Activated CD4-positive, alpha-beta T cell treated with anti-CD3 and anti-CD28 coated beads, Interleukin-2, amount 50 U/mL, for 24 hours (primary cell): ENCODE measurements around the gene N4BP2L2.

Experiments used
- DNase-seq, 2 donors: peaks; one replicate each; pipeline ENCODE4 v3.0.0-alpha.2; 2020; ENCODE audit warnings: low read depth in 1 of 2, low spot score in 1 of 2

Gene N4BP2L2

DNA sequence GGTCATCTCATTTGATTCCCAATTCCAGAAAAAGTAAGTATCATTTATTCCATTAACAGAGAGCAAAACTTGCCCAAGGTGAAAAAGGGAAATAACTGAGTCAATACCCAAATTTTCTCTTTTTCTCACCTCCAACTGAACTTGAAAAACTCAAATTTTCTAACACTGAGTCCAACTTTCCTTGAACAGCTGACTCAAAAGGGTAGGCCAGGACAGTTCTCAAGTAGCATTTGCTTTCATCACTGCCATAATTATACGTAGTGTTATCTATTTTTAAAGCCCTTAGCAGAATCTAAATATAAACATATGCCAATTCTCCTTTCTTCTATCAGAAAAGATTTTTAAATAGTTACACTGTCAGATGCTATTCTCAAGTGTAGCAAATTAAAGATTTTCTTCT is 3.5 kb downstream of the N4BP2L2 start:
- no peak for DNase-seq

DNA sequence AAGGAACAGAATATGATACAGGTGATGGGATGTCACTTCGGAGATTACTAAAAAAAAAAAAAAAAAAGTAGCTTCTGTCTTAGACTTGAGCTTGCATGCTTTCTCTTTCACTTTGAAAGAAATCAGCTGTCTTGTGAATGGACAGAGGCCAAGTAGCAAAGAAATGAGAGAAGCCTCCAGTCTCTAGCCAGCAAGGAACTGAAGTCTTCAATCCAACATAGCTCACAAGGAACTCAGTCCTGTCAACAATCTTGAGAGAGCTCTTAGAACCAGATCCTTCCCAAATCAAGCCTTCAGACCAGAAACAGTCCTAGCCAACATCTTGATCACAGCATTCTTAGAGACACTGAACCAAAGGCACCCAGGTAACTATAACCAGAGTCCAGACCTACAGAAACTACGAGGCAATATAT is 7.7 kb downstream of the N4BP2L2 start:
- DNase-seq, result no peak

GRCh38 chr13:32528358-32528757 is 10.2 kb downstream of the N4BP2L2 start:
- no peak for DNase-seq

DNA sequence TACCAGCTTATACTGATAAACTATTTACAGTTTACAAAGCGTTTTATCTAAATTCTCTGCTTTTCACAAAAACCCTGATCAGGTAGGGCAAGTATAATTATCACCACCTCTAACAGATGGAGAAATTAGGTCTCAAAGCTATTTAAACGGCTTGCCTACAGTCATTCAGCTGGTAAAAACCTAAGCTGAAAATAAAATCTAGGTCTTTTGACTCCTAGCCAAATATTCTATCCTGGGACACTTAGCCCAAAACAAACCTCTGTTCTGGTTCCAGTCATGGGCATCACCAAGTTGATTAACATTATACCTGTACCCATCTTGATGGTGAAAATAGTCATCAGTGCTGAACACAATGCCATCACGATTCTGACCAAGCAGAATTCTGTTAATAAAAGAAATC is 11.4 kb downstream of the N4BP2L2 start:
- DNase-seq, result no peak

DNA sequence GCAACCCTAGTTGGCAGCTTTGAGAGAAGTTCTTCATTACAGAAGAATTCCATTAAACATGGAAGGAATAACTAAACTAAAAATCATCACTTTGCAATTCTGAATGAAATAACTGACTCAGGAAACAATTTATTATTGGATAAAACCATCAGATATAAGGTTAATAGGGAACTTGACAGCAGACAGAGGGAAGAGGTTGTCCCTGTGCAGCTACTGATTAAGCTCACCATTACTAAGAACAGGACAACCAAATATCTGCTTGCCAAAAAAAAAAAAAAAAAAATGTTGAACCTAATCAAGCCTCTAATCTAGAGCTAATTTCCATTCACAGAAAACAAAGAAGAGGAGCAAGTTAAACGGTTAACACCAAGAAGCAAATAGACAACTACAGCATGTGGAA is 12.8 kb downstream of the N4BP2L2 start:
- no peak for DNase-seq

GRCh38 chr13:32515246-32515645 is 23.3 kb downstream of the N4BP2L2 start:
- no peak for DNase-seq

DNA sequence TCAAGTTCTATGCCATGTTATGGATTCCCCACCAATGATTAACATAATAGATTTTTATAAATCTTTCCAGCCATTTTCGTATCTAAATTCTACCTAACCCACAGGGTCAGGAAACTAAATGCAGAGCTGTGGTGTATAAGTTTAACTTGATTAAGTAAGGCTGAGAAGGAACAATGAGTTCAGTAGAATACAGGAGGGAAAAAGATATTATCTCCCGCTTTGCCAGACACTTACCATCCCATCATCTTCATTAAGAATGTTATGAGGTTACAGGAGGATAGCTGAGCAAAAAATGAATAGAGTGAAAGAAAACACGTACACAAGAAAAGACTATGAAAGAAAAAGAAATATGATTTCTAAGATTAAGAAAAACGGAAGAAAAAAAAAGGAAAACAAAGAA is 27.1 kb downstream of the N4BP2L2 start:
- DNase-seq, result no peak

- DNase-seq, result no peak
Observed at GRCh38 chr13:32504876-32505275, 33.7 kb downstream of the N4BP2L2 start.

GRCh38 chr13:32504263-32504662 is 34.3 kb downstream of the N4BP2L2 start:
- DNase-seq, result no peak

GRCh38 chr13:32503727-32504126 is 34.9 kb downstream of the N4BP2L2 start:
- DNase-seq, result no peak

GRCh38 chr13:32501064-32501463 is 37.5 kb downstream of the N4BP2L2 start:
- no peak for DNase-seq

DNA sequence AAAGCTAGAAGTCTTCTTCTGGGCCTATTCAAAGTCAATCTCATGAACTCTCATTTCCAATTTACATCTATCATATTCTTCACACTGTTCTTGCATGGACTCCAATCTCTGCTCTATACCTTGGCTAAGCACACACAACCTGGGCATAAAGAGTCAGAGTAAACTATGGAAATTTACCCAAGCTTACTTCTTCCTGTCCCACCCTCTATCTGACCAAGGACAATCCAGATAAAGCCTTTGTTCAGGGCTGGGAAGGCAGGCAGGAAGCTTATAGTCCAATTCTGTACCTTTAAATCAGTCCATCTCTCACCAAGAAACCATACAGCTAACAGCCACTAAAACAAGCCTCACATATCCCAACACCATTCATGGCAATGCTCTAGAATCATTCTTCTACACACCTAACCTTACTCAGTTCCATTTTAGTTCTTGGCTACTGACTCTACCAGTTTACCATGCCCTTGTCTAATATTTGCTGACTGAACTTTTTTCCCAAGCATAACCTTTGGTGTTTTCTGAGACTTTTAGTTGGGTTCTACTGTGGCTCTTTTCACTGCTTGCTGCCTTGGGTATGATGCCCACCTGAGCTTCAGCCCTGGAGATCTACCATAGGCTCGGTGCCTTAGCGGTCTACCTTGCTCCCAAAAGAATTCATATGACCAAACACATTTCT is 38.9 kb downstream of the N4BP2L2 start:
- no peak for DNase-seq

DNA sequence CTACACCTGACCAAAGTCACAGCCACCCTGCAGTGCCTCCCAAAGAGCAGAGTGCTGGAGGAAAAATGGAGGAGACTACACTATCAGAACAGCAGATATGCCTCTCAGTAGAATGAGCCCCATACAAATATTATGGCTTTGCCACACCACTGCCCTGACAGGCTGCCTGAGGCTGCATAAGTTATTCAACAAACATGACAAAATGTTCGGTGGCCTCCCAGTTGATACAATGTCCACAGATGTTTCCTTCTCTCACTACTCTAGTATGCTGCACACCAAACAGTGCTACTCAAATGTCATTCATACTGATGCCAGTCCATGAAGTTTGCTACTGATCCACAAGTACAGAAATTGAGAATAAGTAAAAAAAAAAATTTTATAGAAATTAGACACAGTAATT is 41.0 kb downstream of the N4BP2L2 start:
- no peak for DNase-seq

- no peak for DNase-seq
Observed at GRCh38 chr13:32496599-32497160, 41.9 kb downstream of the N4BP2L2 start.

- DNase-seq, result no peak
Observed at GRCh38 chr13:32495841-32496240, 42.8 kb downstream of the N4BP2L2 start.

DNA sequence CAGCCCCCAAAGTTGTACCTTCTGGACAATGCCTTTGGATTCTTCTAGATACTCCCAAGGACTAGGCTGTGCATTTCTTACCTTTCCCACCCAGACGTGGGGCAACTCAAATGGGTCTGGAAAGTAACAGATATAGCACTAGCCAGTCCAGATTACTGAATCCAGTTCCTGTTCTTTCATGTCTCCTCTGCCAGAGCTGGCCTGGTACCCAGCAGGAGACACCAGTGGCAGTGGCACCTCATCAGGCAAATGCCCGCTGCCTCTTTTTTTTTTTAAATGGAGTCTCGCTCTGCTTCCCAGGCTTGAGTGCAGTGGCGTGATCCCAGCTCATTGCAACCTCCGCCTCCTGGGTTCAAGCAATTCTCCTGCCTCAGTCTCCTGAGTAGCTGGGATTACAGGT is 43.2 kb downstream of the N4BP2L2 start:
- no peak for DNase-seq

DNA sequence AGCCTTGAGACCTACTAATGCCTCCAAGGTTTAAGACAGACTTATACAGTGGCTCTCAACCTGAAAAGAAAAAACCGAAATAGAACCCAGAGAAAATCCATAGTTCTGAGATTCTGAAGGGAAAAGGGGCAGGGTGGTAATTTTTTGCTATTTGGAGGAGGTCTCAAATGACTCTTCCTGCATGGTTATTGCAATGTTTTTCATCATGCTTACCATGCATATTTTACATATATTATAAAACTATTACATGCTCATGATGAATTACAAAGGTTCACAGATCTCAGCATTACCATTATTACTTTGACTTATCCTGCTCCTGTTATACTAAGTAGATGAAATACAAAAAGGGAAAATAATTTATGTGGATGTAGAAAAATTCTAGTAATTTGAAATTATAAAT is 47.6 kb downstream of the N4BP2L2 start:
- DNase-seq, result no peak

GRCh38 chr13:32476892-32477291 is 61.7 kb downstream of the N4BP2L2 start:
- no peak for DNase-seq

- no peak for DNase-seq
Observed at GRCh38 chr13:32476021-32476731, 62.4 kb downstream of the N4BP2L2 start.

DNA sequence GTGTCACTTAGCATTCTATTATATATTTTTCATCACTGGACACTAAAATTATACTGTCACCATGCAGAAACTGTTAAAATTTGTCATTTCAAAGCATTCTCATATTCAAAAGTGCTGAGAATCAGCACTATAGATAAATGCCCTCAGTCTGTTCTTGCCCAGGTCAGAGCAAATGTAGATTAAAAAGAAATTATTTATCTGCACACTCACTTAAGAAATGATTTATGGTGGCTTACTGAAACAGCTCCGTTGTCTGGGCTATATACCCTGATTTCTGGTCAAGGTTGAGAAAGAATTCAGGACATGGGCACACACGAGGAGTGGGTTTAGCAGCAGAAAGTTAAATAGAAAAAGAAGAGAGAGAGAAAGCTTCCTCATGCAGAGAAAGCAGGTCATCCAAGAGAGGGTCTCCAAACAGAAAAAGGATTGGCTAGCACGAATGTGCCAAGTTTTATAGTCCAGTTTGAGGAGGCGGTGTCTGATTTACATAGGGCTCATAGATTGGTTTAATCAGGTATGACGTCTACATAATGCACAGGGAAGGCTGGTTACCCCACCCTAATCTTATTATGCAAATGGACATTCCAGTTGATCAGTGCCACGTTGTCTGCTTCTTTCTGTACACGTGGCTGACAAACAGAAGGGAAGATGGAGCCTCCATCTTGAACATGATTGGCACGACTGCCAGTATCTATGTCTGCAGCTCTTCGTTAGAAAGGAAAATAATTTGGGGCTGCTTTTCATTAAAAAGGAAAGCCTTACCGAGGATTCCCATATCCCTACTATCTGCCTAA is 63.4 kb downstream of the N4BP2L2 start:
- no peak for DNase-seq

GRCh38 chr13:32473650-32474049 is 64.9 kb downstream of the N4BP2L2 start:
- no peak for DNase-seq

DNA sequence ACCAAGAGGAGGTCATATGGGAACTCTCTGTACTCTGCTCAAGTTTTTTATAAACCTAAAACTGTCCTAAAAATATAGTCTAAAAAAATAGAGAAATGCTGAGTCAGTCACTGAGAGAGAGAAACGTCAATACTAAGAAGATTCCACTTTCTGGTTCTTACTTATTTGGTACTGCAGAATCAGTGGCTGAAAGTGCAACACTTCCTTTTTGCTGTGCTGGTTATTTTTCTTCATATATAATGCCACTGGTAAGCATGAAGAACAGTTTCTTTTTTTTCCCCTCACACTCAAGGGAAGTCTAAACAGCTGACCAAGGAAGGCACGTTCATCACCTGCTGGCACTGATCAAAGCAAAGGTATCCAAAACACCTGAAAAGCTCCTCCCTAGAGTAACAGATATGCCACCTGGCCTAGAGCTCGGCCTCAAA is 66.4 kb downstream of the N4BP2L2 start:
- DNase-seq, result no peak
